ENCODE measurements around the gene MICAL2. TPM values are rescaled to one million over a fixed set of nuclear protein-coding genes. Genes with fewer than 3 reads are reported as not detected.

Gene MICAL2
- total RNA-seq, 1 donor from 2014 or later, result 4.4 TPM

DNA sequence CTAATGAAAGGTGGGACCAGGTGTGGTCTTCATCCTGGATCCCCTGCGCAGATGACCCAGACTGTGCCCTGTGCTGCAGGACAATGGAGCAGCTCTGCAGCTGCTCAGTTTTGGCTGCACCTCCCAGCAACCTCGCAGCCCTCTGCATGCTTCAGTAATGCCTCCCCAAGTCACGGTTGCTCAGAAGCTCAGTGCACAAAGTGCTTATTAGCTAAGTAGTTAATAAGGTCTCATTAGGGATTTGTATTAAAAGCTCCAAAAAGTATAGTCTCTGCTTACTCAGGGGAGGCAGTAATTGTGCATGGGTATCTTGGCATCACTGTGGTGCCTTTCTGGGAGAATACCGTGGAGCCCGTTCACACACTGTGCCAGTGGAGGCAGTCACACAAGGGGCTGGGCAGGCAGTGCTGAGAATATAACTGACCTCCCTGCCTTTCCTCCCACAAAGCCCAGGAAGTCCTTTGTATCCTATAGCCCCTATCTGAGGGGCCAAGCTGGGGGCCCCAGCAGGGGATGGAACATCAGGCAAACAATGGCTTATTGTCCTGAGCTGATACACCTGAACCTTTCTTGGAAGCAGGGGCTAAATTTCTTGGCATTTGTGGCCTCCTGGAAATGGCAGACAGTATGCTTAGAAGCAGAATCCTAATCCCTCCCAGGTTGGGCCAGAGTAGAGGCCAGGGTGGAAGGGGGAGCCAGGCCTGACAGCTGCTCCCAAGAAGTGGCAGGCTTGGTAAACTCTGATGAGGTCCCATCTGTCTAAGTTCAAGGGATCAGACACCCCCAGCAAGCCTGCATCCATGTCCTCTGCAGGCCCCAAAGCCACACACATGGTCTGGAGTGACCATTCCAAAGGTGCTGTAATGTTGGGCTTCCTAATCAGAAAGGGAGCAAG lies 141.5 kb downstream of the MICAL2 start:
- Mint-ChIP-seq H3K4me3 (ENCODE audit: unreplicated experiment) (no peak overlapping the region), H3K36me3 (ENCODE audit: unreplicated experiment) (no peaks in the 10 kb centered on the region), H3K4me1 (ENCODE audit: low read depth, unreplicated experiment) (no peaks in the 10 kb centered on the region), H3K27ac (ENCODE audit: unreplicated experiment) (no peak overlapping the region), H3K9me3 (ENCODE audit: unreplicated experiment) (peaks cover 4% of the 10 kb centered on the region), H3K27me3 (ENCODE audit: unreplicated experiment) (peaks cover 3% of the 10 kb centered on the region)
- no peak for DNase-seq
- TF ChIP-seq, protein P1, sequence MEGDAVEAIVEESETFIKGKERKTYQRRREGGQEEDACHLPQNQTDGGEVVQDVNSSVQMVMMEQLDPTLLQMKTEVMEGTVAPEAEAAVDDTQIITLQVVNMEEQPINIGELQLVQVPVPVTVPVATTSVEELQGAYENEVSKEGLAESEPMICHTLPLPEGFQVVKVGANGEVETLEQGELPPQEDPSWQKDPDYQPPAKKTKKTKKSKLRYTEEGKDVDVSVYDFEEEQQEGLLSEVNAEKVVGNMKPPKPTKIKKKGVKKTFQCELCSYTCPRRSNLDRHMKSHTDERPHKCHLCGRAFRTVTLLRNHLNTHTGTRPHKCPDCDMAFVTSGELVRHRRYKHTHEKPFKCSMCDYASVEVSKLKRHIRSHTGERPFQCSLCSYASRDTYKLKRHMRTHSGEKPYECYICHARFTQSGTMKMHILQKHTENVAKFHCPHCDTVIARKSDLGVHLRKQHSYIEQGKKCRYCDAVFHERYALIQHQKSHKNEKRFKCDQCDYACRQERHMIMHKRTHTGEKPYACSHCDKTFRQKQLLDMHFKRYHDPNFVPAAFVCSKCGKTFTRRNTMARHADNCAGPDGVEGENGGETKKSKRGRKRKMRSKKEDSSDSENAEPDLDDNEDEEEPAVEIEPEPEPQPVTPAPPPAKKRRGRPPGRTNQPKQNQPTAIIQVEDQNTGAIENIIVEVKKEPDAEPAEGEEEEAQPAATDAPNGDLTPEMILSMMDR (IDR thresholded peaks at IDR 0.05; ENCODE audit: partially characterized antibody, unreplicated experiment), result no peak

DNA sequence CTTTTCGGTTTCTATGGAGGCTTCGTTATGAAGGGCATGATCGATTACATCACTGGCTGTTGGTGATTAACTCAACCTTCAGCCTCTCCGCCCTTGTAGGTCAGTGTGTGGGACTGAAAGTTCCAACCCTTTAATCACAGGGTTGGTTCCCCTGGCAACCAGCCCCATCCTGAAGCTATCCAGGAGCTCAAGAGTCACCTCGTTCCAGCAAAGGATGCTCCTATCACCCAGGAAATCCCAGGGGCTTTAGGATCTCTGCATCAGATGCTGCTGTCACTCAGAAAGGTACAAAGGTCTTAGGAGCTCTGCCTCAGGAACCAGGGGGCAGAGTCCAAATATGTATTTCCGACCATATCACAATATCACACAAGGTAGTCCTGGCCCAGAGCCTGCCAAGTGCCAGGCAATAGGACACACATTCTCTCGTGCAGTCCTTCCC lies 143.5 kb downstream of the MICAL2 start:
- peaks cover 3% of the 10 kb centered on the region for H3K27me3 Mint-ChIP-seq (ENCODE audit: unreplicated experiment)
- no peak overlapping the region for H3K27ac Mint-ChIP-seq (ENCODE audit: unreplicated experiment)
- no peaks in the 10 kb centered on the region for H3K36me3 Mint-ChIP-seq (ENCODE audit: unreplicated experiment)
- H3K4me1 Mint-ChIP-seq (ENCODE audit: low read depth, unreplicated experiment), result no peaks in the 10 kb centered on the region
- TF ChIP-seq, protein P1 (IDR thresholded peaks at IDR 0.05; ENCODE audit: partially characterized antibody, unreplicated experiment), result no peak
- no peak for DNase-seq
- H3K4me3 Mint-ChIP-seq (ENCODE audit: unreplicated experiment), result no peak overlapping the region
- peaks cover 4% of the 10 kb centered on the region for H3K9me3 Mint-ChIP-seq (ENCODE audit: unreplicated experiment)

DNA sequence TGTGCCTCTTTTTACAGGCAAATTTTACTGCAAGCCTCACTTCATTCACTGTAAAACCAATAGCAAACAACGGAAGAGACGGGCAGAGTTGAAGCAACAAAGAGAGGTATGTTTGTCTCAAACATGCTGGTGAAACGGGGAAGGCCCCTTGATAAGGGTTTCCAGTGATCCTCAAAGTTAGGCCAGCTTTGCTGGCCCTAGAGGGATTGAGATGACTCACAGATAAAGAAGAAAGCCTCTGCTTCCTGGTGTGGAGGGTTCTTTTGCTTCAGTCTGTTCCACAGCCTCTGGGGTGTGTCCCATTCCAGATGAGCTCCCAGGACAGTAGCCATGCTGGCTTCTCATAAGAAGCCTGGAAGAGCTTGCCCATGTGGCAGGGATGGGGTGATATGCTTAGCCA lies 148.1 kb downstream of the MICAL2 start:
- TF ChIP-seq, protein P1 (IDR thresholded peaks at IDR 0.05; ENCODE audit: partially characterized antibody, unreplicated experiment), result no peak
- Mint-ChIP-seq H3K9me3 (ENCODE audit: unreplicated experiment) (peaks cover 4% of the 10 kb centered on the region), H3K4me1 (ENCODE audit: low read depth, unreplicated experiment) (no peaks in the 10 kb centered on the region), H3K4me3 (ENCODE audit: unreplicated experiment) (no peak overlapping the region), H3K36me3 (ENCODE audit: unreplicated experiment) (no peaks in the 10 kb centered on the region), H3K27ac (ENCODE audit: unreplicated experiment) (no peak overlapping the region), H3K27me3 (ENCODE audit: unreplicated experiment) (peaks cover 3% of the 10 kb centered on the region)
- DNase-seq, result no peak

DNA sequence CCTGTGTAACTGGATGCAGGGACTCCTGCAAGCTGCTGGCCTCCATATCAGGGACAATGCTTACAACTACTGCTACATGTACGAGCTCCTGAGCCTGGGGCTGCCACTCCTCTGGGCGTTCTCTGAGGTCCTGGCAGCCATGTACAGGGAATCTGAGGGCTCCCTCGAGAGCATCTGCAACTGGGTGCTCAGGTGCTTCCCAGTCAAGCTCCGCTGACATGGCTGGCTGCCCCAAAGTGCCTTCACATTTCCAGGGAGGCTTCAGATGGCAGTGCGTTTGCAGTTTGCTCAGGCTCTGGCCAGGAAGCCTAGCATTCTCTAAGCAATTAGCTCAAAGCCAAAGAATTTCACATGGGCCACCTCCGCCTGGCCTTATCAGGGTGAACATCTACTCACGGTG lies 149.6 kb downstream of the MICAL2 start:
- peaks cover 2% of the 10 kb centered on the region for H3K9me3 Mint-ChIP-seq (ENCODE audit: unreplicated experiment)
- TF ChIP-seq, protein P1 (IDR thresholded peaks at IDR 0.05; ENCODE audit: partially characterized antibody, unreplicated experiment), result no peak
- no peaks in the 10 kb centered on the region for H3K36me3 Mint-ChIP-seq (ENCODE audit: unreplicated experiment)
- H3K27ac Mint-ChIP-seq (ENCODE audit: unreplicated experiment), result no peak overlapping the region
- H3K4me3 Mint-ChIP-seq (ENCODE audit: unreplicated experiment), result no peak overlapping the region
- no peaks in the 10 kb centered on the region for H3K4me1 Mint-ChIP-seq (ENCODE audit: low read depth, unreplicated experiment)
- H3K27me3 Mint-ChIP-seq (ENCODE audit: unreplicated experiment), result peaks cover 3% of the 10 kb centered on the region
- no peak for DNase-seq

Data from glutamatergic neuron (in vitro differentiated cells).